Tibial nerve (tissue), 4 donors: ENCODE data around the gene LANCL2. TPM values are rescaled to one million over a fixed set of nuclear protein-coding genes. Genes with fewer than 3 reads are reported as not detected.

Experiments used
- DNase-seq, 2 donors: peaks; one replicate each; pipeline ENCODE4 v3.0.0-alpha.2; 2019; ENCODE audit warnings: low spot score in 2 of 2
- H3K27ac ChIP-seq, 4 donors: fragments of 200-600 bp; sonication (generic) in 3 of 4; one replicate each; pipeline ENCODE4 v1.5.1; 2017 to 2019; ENCODE audit warnings: mild to moderate bottlenecking in 1 of 4
- H3K27me3 ChIP-seq, 2 donors: fragments of 200-600 bp; sonication (generic) in 1 of 2; one replicate each; pipeline versions ENCODE4 v1.5.1 to v1.6.0; 2017 to 2019
- H3K36me3 ChIP-seq, 3 donors: fragments of 200-600 bp; sonication (generic); one replicate each; pipeline ENCODE4 v1.5.1; 2018 to 2019
- H3K4me1 ChIP-seq, 4 donors: fragments of 200-600 bp; sonication (generic) in 3 of 4; one replicate each; pipeline ENCODE4 v1.5.1; 2017 to 2019
- H3K4me3 ChIP-seq, 4 donors: fragments of 200-600 bp; sonication (generic) in 3 of 4; one replicate each; pipeline ENCODE4 v1.5.1; 2017 to 2019; ENCODE audit warnings: mild to moderate bottlenecking in 1 of 4, moderate library complexity in 1 of 4
- H3K9me3 ChIP-seq, 4 donors: fragments of 200-600 bp; sonication (generic) in 3 of 4; one replicate each; pipeline ENCODE4 v1.5.1; 2017 to 2019
- EP300 ChIP-seq, 2 donors: sonication (generic); formaldehyde crosslinking; IDR thresholded peaks; one replicate each; pipeline ENCODE4 v1.6.1; 2017; ENCODE audit warnings: antibody characterized with exemption in 2 of 2, mild to moderate bottlenecking in 1 of 2
- POLR2A ChIP-seq, 2 donors: fragments of 450-650 bp; IDR thresholded peaks; one replicate each; pipeline ENCODE4 v1.6.1; 2017; ENCODE audit warnings: antibody characterized with exemption in 2 of 2, mild to moderate bottlenecking in 2 of 2, moderate library complexity in 2 of 2
- WGBS, 2 donors: methylation state at CpG; one replicate each; pipeline ENCODE4 v1.1.5; 2018; 5-methylcytosine and 5-hydroxymethylcytosine counted together
- total RNA-seq, 4 donors: library from RNA; depleted of rRNA; stranded (reverse); fragments of >200 nt; gene quantifications; one replicate each; pipeline ENCODE4 v1.1.0, GENCODE V29; 2016
- TF ChIP-seq, protein P1 (sequence below), 5 experiments: fragments of 200-600 bp in 3 of 5; fragments of 450-650 bp in 2 of 5; sonication (generic) in 3 of 5; IDR thresholded peaks; one replicate each; pipeline ENCODE4 v1.5.1; 2016 to 2019; ENCODE audit warnings: antibody characterized with exemption in 5 of 5, mild to moderate bottlenecking in 3 of 5, moderate library complexity in 2 of 5

LANCL2 gene
- total RNA-seq, 4 donors from 2014 or later = 6.6 to 17.9 (median 12.6) TPM

DNA sequence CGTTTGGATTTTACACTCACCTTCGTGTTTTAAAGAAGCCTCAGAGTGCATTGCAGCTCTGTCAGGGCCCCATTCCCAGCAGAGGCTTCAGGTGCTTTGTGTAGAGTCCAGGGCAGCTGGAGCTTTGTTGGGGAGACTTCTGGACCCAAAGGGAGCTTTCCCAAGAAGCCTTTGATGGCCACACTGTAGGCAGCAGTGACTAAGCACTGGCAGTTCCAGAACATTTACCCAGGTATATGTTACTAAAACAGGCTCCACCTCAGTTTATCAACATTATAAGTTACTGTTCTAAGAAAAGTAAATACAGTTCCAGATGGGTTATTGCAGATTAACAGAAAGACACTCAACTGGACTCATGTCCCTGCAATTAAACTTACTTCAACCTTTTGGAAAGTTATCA, 66.8 kb downstream of the LANCL2 start:
- Histone ChIP-seq H3K27me3 (no peaks in the 10 kb centered on the region), H3K27ac (no peak overlapping the region), H3K4me1 (no peaks in the 10 kb centered on the region), H3K36me3 (peaks cover 0 to 23% (median under 1%) of the 10 kb centered on the region in 3 donors), H3K9me3 (no peaks in the 10 kb centered on the region), H3K4me3 (no peak overlapping the region)
- TF ChIP-seq, protein P1, sequence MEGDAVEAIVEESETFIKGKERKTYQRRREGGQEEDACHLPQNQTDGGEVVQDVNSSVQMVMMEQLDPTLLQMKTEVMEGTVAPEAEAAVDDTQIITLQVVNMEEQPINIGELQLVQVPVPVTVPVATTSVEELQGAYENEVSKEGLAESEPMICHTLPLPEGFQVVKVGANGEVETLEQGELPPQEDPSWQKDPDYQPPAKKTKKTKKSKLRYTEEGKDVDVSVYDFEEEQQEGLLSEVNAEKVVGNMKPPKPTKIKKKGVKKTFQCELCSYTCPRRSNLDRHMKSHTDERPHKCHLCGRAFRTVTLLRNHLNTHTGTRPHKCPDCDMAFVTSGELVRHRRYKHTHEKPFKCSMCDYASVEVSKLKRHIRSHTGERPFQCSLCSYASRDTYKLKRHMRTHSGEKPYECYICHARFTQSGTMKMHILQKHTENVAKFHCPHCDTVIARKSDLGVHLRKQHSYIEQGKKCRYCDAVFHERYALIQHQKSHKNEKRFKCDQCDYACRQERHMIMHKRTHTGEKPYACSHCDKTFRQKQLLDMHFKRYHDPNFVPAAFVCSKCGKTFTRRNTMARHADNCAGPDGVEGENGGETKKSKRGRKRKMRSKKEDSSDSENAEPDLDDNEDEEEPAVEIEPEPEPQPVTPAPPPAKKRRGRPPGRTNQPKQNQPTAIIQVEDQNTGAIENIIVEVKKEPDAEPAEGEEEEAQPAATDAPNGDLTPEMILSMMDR (IDR thresholded peaks at IDR 0.05) = no peak
- no peak for TF ChIP-seq POLR2A (IDR thresholded peaks at IDR 0.05)
- no peak for DNase-seq
- 32 to 51% methylated on average over 2 of the region's 2 CpGs for WGBS, 2 donors

DNA sequence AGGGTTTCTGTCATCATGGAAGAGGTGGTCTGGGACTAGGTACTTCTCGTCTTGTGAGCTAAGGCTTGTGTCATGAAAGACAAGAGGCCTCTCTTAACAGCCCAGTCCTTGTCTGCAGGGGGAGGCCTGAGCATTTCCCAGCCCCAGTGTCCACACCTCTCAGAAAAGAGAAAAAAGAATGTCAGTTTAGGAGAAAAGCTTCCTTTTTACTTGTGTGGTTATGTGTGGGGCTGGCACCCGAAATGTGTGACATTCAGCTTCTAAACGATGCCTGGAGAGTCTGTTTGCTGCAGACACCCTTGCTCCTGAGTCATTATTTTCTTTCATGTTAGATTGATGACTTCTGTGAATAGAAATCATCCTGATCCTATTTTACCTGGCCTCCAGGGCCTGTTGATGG, 67.4 kb downstream of the LANCL2 start:
- Histone ChIP-seq H3K27me3 (no peaks in the 10 kb centered on the region), H3K9me3 (no peaks in the 10 kb centered on the region), H3K27ac (no peak overlapping the region), H3K4me1 (no peaks in the 10 kb centered on the region), H3K36me3 (peaks cover 0 to 23% (median 0%) of the 10 kb centered on the region in 3 donors), H3K4me3 (no peak overlapping the region)
- TF ChIP-seq EP300 (IDR thresholded peaks at IDR 0.05) = no peak
- TF ChIP-seq, protein P1 (IDR thresholded peaks at IDR 0.05) = no peak
- TF ChIP-seq POLR2A (IDR thresholded peaks at IDR 0.05) = no peak
- DNase-seq = no peak
- WGBS, 2 donors = 66 to 72% methylated on average over 3 of the region's 3 CpGs

DNA sequence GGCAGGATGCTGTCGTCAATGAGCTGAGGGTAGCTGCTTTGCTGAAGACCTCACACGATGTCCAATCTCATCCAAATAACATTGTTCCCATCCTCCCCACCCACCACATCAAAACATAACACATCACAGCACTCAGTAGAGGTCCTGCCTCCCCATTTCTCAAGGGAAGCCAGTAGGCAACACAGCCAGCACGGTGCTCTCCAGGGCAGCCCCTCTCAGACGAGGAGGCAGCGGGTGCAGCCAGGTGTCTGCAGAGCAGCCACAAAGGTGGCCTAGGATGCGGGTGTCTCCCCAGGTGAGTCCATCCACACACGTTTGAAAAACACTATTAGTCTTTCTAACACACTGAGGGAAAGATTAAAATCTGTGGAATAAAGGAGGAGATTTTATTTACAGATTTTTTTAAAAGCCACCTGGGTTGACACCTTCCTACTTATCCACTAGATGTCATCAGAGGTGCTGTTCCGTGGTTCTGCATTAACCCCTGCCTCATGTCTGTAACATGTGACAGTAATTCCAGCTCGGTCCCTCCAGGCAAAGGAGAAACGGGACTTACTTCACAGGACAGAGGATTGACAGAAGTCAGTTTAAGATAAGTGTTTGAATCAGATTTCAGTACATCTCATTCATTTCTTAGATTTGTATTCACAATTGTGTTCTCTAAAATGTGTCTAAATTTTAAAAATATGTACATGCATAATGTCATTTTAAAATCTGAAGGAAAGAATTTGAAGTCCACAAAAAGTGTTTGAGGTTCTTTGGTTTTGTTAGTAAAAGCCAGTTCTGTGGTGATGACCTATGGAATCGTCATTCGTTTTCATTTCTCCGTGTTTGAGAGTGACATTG, 68.0 kb downstream of the LANCL2 start:
- TF ChIP-seq, protein P1 (IDR thresholded peaks at IDR 0.05) = peak in 4 of 5 experiments; percentile 19 to 32 (median 30)
- TF ChIP-seq EP300 (IDR thresholded peaks at IDR 0.05) = no peak
- 58% methylated on average over 13 of the region's 13 CpGs for WGBS, 2 donors
- H3K27me3 ChIP-seq = no peaks in the 10 kb centered on the region
- H3K36me3 ChIP-seq = peaks cover 0 to 18% (median 0%) of the 10 kb centered on the region in 3 donors
- no peak for DNase-seq
- H3K27ac ChIP-seq = no peak overlapping the region
- H3K4me3 ChIP-seq = no peak overlapping the region
- H3K4me1 ChIP-seq = no peaks in the 10 kb centered on the region
- no peaks in the 10 kb centered on the region for H3K9me3 ChIP-seq

DNA sequence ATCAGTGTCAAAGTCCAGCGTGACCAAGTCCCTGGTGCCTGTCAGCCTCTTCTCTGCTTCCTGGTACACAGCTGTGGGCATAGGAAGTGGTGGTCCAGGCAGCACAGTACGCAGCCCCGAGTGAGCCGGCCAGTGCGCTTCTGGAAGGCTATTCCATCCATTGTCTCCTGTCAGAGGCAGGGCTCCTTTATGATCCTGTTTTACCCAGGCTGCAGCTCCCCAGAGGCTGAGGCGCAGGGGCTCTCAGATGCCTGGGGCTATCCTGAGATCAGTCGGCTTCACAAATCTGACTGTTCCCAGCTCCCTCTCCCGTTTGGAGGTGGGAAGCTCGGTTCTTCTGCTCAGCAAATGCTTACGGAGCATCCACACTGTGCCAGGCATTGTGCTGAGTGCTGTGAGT, 70.3 kb downstream of the LANCL2 start:
- no peaks in the 10 kb centered on the region for H3K9me3 ChIP-seq
- no peaks in the 10 kb centered on the region for H3K4me1 ChIP-seq
- no peak overlapping the region for H3K4me3 ChIP-seq
- no peak for TF ChIP-seq POLR2A (IDR thresholded peaks at IDR 0.05)
- TF ChIP-seq EP300 (IDR thresholded peaks at IDR 0.05) = no peak
- TF ChIP-seq, protein P1 (IDR thresholded peaks at IDR 0.05) = no peak
- DNase-seq = no peak
- peaks cover 0 to 7% (median 0%) of the 10 kb centered on the region in 3 donors for H3K36me3 ChIP-seq
- no peak overlapping the region for H3K27ac ChIP-seq
- 63 to 65% methylated on average over 9 to 10 of the region's 10 CpGs for WGBS, 2 donors
- no peaks in the 10 kb centered on the region for H3K27me3 ChIP-seq

DNA sequence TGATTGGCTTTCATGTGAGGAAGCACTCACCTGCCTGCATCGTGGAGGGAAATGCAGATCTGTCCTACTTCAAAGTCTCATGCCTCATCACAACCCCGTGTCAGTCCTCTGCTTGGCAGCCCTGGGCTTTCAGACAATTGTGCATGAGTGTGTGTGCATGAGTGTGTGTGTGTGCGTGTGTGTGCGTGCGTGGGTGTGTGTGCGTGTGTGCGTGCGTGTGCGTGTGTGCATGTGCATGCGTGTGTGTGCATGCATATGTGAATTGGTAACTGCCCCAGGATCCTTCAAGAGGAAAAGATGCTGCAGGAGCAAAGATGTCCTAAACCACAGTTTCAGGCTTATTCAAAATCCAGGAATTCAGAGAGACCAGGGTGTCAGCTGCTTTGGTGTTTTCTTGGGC, 71.3 kb downstream of the LANCL2 start:
- Histone ChIP-seq H3K4me1 (no peaks in the 10 kb centered on the region), H3K4me3 (no peak overlapping the region), H3K27me3 (no peaks in the 10 kb centered on the region), H3K36me3 (peaks cover 0 to 3% (median 0%) of the 10 kb centered on the region in 3 donors), H3K27ac (no peak overlapping the region), H3K9me3 (no peaks in the 10 kb centered on the region)
- DNase-seq = no peak
- WGBS, 2 donors = 77 to 90% methylated on average over 10 of the region's 10 CpGs
- TF ChIP-seq POLR2A (IDR thresholded peaks at IDR 0.05) (no peak), EP300 (IDR thresholded peaks at IDR 0.05) (no peak)
- TF ChIP-seq, protein P1 (IDR thresholded peaks at IDR 0.05) = no peak
